CD4-positive, alpha-beta memory T cell (primary cell): ENCODE measurements around the gene TMEM270. TPM values are rescaled to one million over a fixed set of nuclear protein-coding genes. Genes with fewer than 3 reads are reported as not detected.

Source experiments
- CTCF ChIA-PET: fragments of 350-600 bp; sonication (Branson Sonifier 250); formaldehyde crosslinking; loops from one replicate; lab custom pipeline; 2021; ENCODE audit warnings: inconsistent platforms; ENCODE audit not compliant: partially characterized antibody; lab: Charles Lee
- POLR2A ChIA-PET: fragments of 350-600 bp; sonication (Branson Sonifier 250); formaldehyde crosslinking; loops from one replicate; lab custom pipeline; 2021; ENCODE audit not compliant: partially characterized antibody; lab: Charles Lee
- DNase-seq, 5 donors: peaks; one replicate each; pipeline versions ENCODE4 v3.0.0 to v3.0.0-alpha.2; 2020 to 2022; ENCODE audit warnings: mixed read lengths in 1 of 5
- H3K27ac ChIP-seq: one replicate; pipeline ENCODE4 v1.7.0; 2013; ENCODE audit warnings: low read depth, low read length
- H3K27me3 ChIP-seq: 2 replicates; pipeline ENCODE4 v1.7.0; 2013; ENCODE audit warnings: mild to moderate bottlenecking, low read length, moderate library complexity; ENCODE audit not compliant: insufficient read depth
- H3K36me3 ChIP-seq: 2 replicates; pipeline ENCODE4 v1.7.0; 2013; ENCODE audit warnings: mild to moderate bottlenecking, low read length, moderate library complexity; ENCODE audit not compliant: insufficient read depth
- H3K4me1 ChIP-seq: 2 replicates; pipeline ENCODE4 v1.7.0; 2013; ENCODE audit warnings: mild to moderate bottlenecking, low read length, moderate library complexity; ENCODE audit not compliant: insufficient read depth
- H3K4me3 ChIP-seq, 2 donors: one replicate each; pipeline ENCODE4 v1.7.0; 2013; ENCODE audit warnings: low read length in 2 of 2, mild to moderate bottlenecking in 1 of 2
- H3K9me3 ChIP-seq, 2 donors: one replicate each; pipeline ENCODE4 v1.7.0; 2013; ENCODE audit warnings: low read length in 2 of 2, control low read depth in 1 of 2; ENCODE audit not compliant: control insufficient read depth in 1 of 2
- H3K27ac Mint-ChIP-seq, 7 donors: one replicate each; pipeline ENCODE4 v1.8.0; 2020 to 2021; ENCODE audit warnings: mixed read lengths in 7 of 7, mild to moderate bottlenecking in 6 of 7, inconsistent platforms in 3 of 7, moderate library complexity in 3 of 7
- H3K27me3 Mint-ChIP-seq, 2 donors: one replicate each; pipeline ENCODE4 v1.8.0; 2020 to 2021; ENCODE audit warnings: mixed read lengths in 2 of 2
- H3K36me3 Mint-ChIP-seq, 2 donors: one replicate each; pipeline ENCODE4 v1.8.0; 2020 to 2021; ENCODE audit warnings: mixed read lengths in 2 of 2, inconsistent platforms in 1 of 2, mild to moderate bottlenecking in 1 of 2
- H3K4me1 Mint-ChIP-seq, 4 donors: one replicate each; pipeline ENCODE4 v1.8.0; 2020 to 2021; ENCODE audit warnings: mixed read lengths in 4 of 4, mild to moderate bottlenecking in 1 of 4
- H3K4me3 Mint-ChIP-seq, 8 donors: one replicate each; pipeline ENCODE4 v1.8.0; 2020 to 2021; ENCODE audit warnings: mixed read lengths in 8 of 8, mild to moderate bottlenecking in 7 of 8, moderate library complexity in 6 of 8, inconsistent platforms in 3 of 8
- H3K9me3 Mint-ChIP-seq, 8 donors: one replicate each; pipeline ENCODE4 v1.8.0; 2020 to 2021; ENCODE audit warnings: mixed read lengths in 8 of 8, mild to moderate bottlenecking in 5 of 8, inconsistent platforms in 3 of 8, moderate library complexity in 1 of 8
- intact Hi-C: fragments of 100-400 bp; cut with micrococcal nuclease; formaldehyde crosslinking; loops from one replicate; pipeline ENCODE4 v1.15.1; 2023
- polyA plus RNA-seq, 2 donors: library from polyadenylated mRNA; unstranded; fragments of 300-500 nt; fragmentation: Illumina TruSeq; gene quantifications; one replicate each; pipeline ENCODE4 v1.2.3, GENCODE V29; 2021
- total RNA-seq, 2 experiments: library from RNA; stranded (reverse); gene quantifications; one replicate each; pipeline ENCODE4 v1.2.3, GENCODE V29; 2021

Gene TMEM270
- total and polyA plus RNA-seq, 4 experiments from 2014 or later: not detected

DNA sequence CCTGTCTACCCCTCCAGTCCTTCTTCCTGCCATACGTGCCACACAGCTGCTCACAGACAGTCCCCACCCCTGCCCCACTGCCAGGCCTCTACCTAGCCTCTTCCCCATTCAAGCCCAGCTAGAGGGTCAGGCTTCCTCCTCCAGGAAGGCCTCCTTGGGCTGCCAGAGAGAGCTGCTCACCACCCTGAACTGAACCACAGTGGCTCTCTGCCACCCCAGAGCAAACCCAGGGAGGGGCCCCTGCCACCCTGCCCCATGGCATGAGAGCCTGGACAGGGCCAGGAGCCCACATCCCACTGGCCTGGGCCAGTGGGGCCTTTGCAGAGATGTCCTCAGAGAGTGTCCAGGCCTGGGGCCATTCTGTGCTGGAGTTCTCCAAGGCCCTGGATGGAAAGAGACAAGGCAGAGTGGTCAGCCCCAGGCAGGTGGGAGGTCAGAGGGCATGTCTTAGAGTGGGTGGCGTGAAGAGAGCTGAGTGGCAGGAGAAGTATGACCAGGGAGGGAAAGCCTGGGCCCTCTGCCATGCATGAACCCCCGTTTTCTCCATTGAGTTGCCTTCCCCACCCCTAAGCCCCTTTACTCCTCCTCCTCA is 40.4 kb downstream of the TMEM270 start:
- intact Hi-C loops: no loop called here
- Mint-ChIP-seq H3K27me3 (peaks cover 0 to 3% of the 10 kb centered on the region in 2 donors), H3K27ac (no peak overlapping the region), H3K4me3 (no peak overlapping the region), H3K4me1 (no peaks in the 10 kb centered on the region), H3K36me3 (no peaks in the 10 kb centered on the region), H3K9me3 (peaks cover 0 to 8% (median 3%) of the 10 kb centered on the region in 8 donors)
- no peaks in the 10 kb centered on the region for H3K36me3 ChIP-seq
- POLR2A ChIA-PET: no interaction called here
- no peak overlapping the region for H3K4me3 ChIP-seq
- no peak overlapping the region for H3K27ac ChIP-seq
- DNase-seq: no peak
- no peaks in the 10 kb centered on the region for H3K4me1 ChIP-seq
- H3K27me3 ChIP-seq: no peaks in the 10 kb centered on the region
- no peaks in the 10 kb centered on the region for H3K9me3 ChIP-seq
- CTCF ChIA-PET: no interaction called here

DNA sequence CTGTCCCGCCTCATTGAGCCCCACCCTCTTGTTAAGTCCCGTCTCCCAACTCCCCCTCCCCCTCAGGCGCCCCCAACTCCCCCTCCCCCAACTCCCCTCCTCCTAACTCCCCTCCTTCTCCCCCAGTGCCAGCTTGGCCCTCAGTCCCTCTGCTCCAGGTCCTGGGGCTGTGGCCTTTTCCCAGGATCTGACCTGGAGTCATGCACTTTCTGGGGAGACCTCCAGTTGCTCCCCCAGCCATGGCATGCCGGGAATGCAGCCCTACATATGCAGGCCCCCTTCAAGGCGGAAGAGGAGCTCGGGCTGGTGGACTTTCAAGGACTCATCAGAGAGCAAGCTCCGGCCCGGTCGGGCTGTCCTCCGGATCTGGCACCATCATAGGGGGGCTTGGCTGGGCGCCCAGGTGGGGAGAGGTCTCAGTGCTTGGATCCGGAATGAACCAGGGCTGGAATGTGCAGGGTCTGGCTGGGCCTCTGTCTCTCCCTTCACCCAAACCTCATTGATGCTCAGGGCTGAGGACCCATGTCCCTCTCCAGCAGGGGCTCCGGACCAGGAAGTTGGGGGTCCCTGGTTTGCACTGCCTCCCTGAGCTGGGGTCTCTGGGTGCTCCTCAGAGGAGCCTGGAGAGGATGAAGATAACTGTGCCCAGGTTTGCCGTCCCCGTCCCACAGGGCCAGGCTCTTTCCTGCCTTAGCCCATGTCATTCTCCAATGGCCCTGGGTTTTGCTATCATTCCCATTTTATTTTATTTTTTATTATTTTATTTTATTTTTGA is 41.1 kb downstream of the TMEM270 start:
- intact Hi-C loops: no loop called here
- no peaks in the 10 kb centered on the region for H3K4me1 ChIP-seq
- Mint-ChIP-seq H3K9me3 (peaks cover 0 to 5% (median 1%) of the 10 kb centered on the region in 8 donors), H3K36me3 (no peaks in the 10 kb centered on the region), H3K4me1 (no peaks in the 10 kb centered on the region), H3K27ac (no peak overlapping the region), H3K27me3 (peaks cover 0 to 6% of the 10 kb centered on the region in 2 donors), H3K4me3 (no peak overlapping the region)
- no peaks in the 10 kb centered on the region for H3K36me3 ChIP-seq
- ChIA-PET CTCF (no interaction called here), POLR2A (no interaction called here)
- no peak overlapping the region for H3K4me3 ChIP-seq
- H3K27ac ChIP-seq: no peak overlapping the region
- DNase-seq: no peak
- H3K27me3 ChIP-seq: no peaks in the 10 kb centered on the region
- no peaks in the 10 kb centered on the region for H3K9me3 ChIP-seq

- Histone ChIP-seq H3K36me3 (no peaks in the 10 kb centered on the region), H3K27ac (no peak overlapping the region), H3K4me3 (no peak overlapping the region), H3K4me1 (no peaks in the 10 kb centered on the region), H3K9me3 (no peaks in the 10 kb centered on the region), H3K27me3 (no peaks in the 10 kb centered on the region)
- ChIA-PET CTCF (no interaction called here), POLR2A (no interaction called here)
- no peaks in the 10 kb centered on the region for H3K36me3 Mint-ChIP-seq
- no peaks in the 10 kb centered on the region for H3K4me1 Mint-ChIP-seq
- H3K9me3 Mint-ChIP-seq: peaks cover 0 to 2% (median 0%) of the 10 kb centered on the region in 8 donors
- no peak for DNase-seq
- intact Hi-C loops: no loop called here
- H3K27me3 Mint-ChIP-seq: peaks cover 4 to 15% of the 10 kb centered on the region in 2 donors
- H3K27ac Mint-ChIP-seq: no peak overlapping the region
- H3K4me3 Mint-ChIP-seq: no peak overlapping the region
Measured at GRCh38 chr7:73903321-73904218, 42.6 kb downstream of the TMEM270 start.

DNA sequence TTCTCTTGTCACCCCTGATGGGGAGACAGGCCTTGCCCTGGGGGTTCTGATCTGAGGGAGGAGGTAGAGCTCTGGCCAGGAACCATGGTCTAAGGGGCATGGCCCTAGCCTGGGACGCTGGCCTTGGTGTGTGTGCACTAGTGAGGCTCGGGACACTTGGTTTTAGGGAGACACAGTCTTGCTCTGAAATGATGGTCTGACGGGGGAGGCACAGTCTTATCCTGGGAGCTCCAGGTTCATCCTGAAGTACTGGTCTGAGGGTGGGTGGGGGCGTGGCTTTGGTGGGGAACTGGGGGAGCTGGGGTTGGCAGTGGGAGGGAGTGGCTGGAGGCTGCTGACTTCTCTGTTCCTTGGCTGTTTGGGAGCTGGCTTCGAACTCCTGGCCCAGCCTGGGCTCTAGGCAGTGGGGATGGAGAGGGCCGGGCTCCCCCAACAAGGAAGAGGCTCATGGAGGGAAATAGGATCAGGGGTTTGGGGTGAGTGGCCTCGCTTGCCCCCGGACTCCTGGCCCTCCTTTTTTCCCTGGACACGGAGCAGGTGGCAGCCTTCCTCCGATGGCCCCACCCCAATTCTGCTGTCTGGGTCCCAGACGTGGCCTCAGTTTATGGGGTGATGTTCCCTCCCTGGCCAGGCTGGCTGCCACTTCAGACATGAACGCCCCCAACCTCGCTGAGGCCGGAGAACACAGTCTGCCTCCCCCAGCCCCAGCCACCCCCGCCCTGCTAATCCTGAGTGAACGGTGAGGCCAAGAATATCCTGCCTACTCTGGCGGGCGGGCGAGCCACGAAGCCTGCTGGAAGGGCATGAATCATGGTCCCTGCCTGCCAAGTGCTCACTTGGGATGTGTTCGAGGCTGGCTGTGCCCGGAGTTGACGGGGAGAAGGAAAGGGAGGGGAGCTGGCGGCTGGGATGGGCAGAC is 43.5 kb downstream of the TMEM270 start:
- no peak overlapping the region for H3K4me3 Mint-ChIP-seq
- POLR2A ChIA-PET: no interaction called here
- no peak overlapping the region for H3K27ac Mint-ChIP-seq
- Histone ChIP-seq H3K36me3 (no peaks in the 10 kb centered on the region), H3K9me3 (no peaks in the 10 kb centered on the region), H3K27me3 (no peaks in the 10 kb centered on the region), H3K4me1 (no peaks in the 10 kb centered on the region), H3K27ac (no peak overlapping the region), H3K4me3 (no peak overlapping the region)
- H3K27me3 Mint-ChIP-seq: peaks cover 4 to 15% of the 10 kb centered on the region in 2 donors
- intact Hi-C loops: no loop called here
- DNase-seq: no peak
- H3K36me3 Mint-ChIP-seq: no peaks in the 10 kb centered on the region
- peaks cover 0 to 2% (median 0%) of the 10 kb centered on the region in 8 donors for H3K9me3 Mint-ChIP-seq
- CTCF ChIA-PET: no interaction called here
- H3K4me1 Mint-ChIP-seq: no peaks in the 10 kb centered on the region

GRCh38 chr7:73905360-73905759 is 44.4 kb downstream of the TMEM270 start:
- Mint-ChIP-seq H3K36me3 (no peaks in the 10 kb centered on the region), H3K4me1 (no peaks in the 10 kb centered on the region), H3K27me3 (peaks cover 4 to 15% of the 10 kb centered on the region in 2 donors), H3K4me3 (no peak overlapping the region), H3K9me3 (peaks cover 0 to 2% (median 0%) of the 10 kb centered on the region in 8 donors), H3K27ac (no peak overlapping the region)
- ChIA-PET CTCF (no interaction called here), POLR2A (no interaction called here)
- no peak for DNase-seq
- Histone ChIP-seq H3K4me1 (no peaks in the 10 kb centered on the region), H3K27ac (no peak overlapping the region), H3K27me3 (no peaks in the 10 kb centered on the region), H3K4me3 (no peak overlapping the region), H3K9me3 (no peaks in the 10 kb centered on the region), H3K36me3 (no peaks in the 10 kb centered on the region)
- intact Hi-C loops: no loop called here

GRCh38 chr7:73906874-73907273 is 45.9 kb downstream of the TMEM270 start:
- POLR2A ChIA-PET: no interaction called here
- Histone ChIP-seq H3K4me1 (no peaks in the 10 kb centered on the region), H3K4me3 (no peak overlapping the region), H3K27ac (no peak overlapping the region), H3K36me3 (no peaks in the 10 kb centered on the region), H3K27me3 (no peaks in the 10 kb centered on the region), H3K9me3 (no peaks in the 10 kb centered on the region)
- no peak overlapping the region for H3K4me3 Mint-ChIP-seq
- no peak overlapping the region for H3K27ac Mint-ChIP-seq
- intact Hi-C loops: no loop called here
- H3K9me3 Mint-ChIP-seq: peaks cover 0 to 2% (median 0%) of the 10 kb centered on the region in 8 donors
- DNase-seq: no peak
- no peaks in the 10 kb centered on the region for H3K36me3 Mint-ChIP-seq
- H3K27me3 Mint-ChIP-seq: peaks cover 4 to 15% of the 10 kb centered on the region in 2 donors
- CTCF ChIA-PET: no interaction called here
- no peaks in the 10 kb centered on the region for H3K4me1 Mint-ChIP-seq
